Activated CD4-positive, alpha-beta T cell treated with anti-CD3 and anti-CD28 coated beads, Interleukin-2, Interleukin-4, amounts not matched to agents 100 ng/mL and 50 ng/mL, durations not matched to agents 16 hours and 8 hours (primary cell): Measurements from ENCODE around the gene MACROH2A1.

Source experiments
- DNase-seq: peaks from one replicate; pipeline ENCODE4 v3.0.0-alpha.2; 2020; ENCODE audit warnings: low spot score

The MACROH2A1 gene

GRCh38 chr5:135331612-135332011 lies 67.4 kb downstream of the MACROH2A1 start:
- DNase-seq: no peak

- no peak for DNase-seq
Observed at GRCh38 chr5:135330798-135331096, 68.3 kb downstream of the MACROH2A1 start.

- DNase-seq: no peak
Observed at GRCh38 chr5:135329913-135330797, 68.9 kb downstream of the MACROH2A1 start.

GRCh38 chr5:135329066-135329912 lies 69.7 kb downstream of the MACROH2A1 start:
- no peak for DNase-seq

- no peak for DNase-seq
Observed at GRCh38 chr5:135328128-135328687, 70.8 kb downstream of the MACROH2A1 start.

GRCh38 chr5:135327429-135328127 lies 71.5 kb downstream of the MACROH2A1 start:
- no peak for DNase-seq

GRCh38 chr5:135326296-135327254 lies 72.5 kb downstream of the MACROH2A1 start:
- DNase-seq: no peak

GRCh38 chr5:135324897-135325650 lies 74.0 kb downstream of the MACROH2A1 start:
- DNase-seq: no peak

GRCh38 chr5:135324160-135324559 lies 74.9 kb downstream of the MACROH2A1 start:
- DNase-seq: no peak

- DNase-seq: no peak
Observed at GRCh38 chr5:135323701-135324132, 75.3 kb downstream of the MACROH2A1 start.

GRCh38 chr5:135323227-135323626 lies 75.8 kb downstream of the MACROH2A1 start:
- no peak for DNase-seq

GRCh38 chr5:135322744-135323143 lies 76.3 kb downstream of the MACROH2A1 start:
- no peak for DNase-seq

GRCh38 chr5:135322271-135322670 lies 76.8 kb downstream of the MACROH2A1 start:
- no peak for DNase-seq

- DNase-seq: no peak
Observed at GRCh38 chr5:135320718-135321484, 78.1 kb downstream of the MACROH2A1 start.

GRCh38 chr5:135319928-135320606 lies 79.0 kb downstream of the MACROH2A1 start:
- no peak for DNase-seq

GRCh38 chr5:135319458-135319857 lies 79.6 kb downstream of the MACROH2A1 start:
- DNase-seq: no peak

- DNase-seq: no peak
Observed at GRCh38 chr5:135318924-135319323, 80.1 kb downstream of the MACROH2A1 start.

- DNase-seq: no peak
Observed at GRCh38 chr5:135318037-135318436, 81.0 kb downstream of the MACROH2A1 start.

- DNase-seq: no peak
Observed at GRCh38 chr5:135317286-135317685, 81.7 kb downstream of the MACROH2A1 start.
